ENCODE measurements around the gene TENM4. TPM values are rescaled to one million over a fixed set of nuclear protein-coding genes. Genes with fewer than 3 reads are reported as not detected.
A peak's percentile ranks its signal among the peaks of the same experiment; 100 is the strongest.

TENM4 gene
- total RNA-seq, 1 experiment from 2014 or later = 9.9 TPM

- DNase-seq (ENCODE audit: unreplicated experiment) = peak; percentile 9
- no peak overlapping the region for H3K4me3 Mint-ChIP-seq (ENCODE audit: unreplicated experiment)
- peaks cover 6% of the 10 kb centered on the region for H3K4me1 Mint-ChIP-seq (ENCODE audit: insufficient read depth, unreplicated experiment)
- no peaks in the 10 kb centered on the region for H3K9me3 Mint-ChIP-seq (ENCODE audit: unreplicated experiment)
- BruUV-seq (replicated peaks) = no TSS peak
- no peak for TF ChIP-seq CTCF (IDR thresholded peaks at IDR 0.05; ENCODE audit: unreplicated experiment)
- H3K36me3 Mint-ChIP-seq (ENCODE audit: insufficient read depth, unreplicated experiment) = no peaks in the 10 kb centered on the region
- ChIA-PET CTCF (interaction anchor here (0.7 to 1.6 kb wide), 3 partner anchors 42 to 673 kb away, joined by 3 to 5 read pairs (median 4); no protein-coding TSS in a partner anchor), POLR2A (no interaction called here)
- H3K27ac Mint-ChIP-seq (ENCODE audit: low read depth, unreplicated experiment) = no peak overlapping the region
- intact Hi-C loops (cut with micrococcal nuclease) = no loop called here
- H3K27me3 Mint-ChIP-seq (ENCODE audit: insufficient read depth, unreplicated experiment) = no peaks in the 10 kb centered on the region
Observed at GRCh38 chr11:78690352-78690987, 750.4 kb downstream of the TENM4 start.

GRCh38 chr11:78689585-78690153 lies 751.2 kb downstream of the TENM4 start:
- BruUV-seq (replicated peaks) = no TSS peak
- Mint-ChIP-seq H3K27ac (ENCODE audit: low read depth, unreplicated experiment) (no peak overlapping the region), H3K4me3 (ENCODE audit: unreplicated experiment) (no peak overlapping the region), H3K9me3 (ENCODE audit: unreplicated experiment) (no peaks in the 10 kb centered on the region), H3K36me3 (ENCODE audit: insufficient read depth, unreplicated experiment) (no peaks in the 10 kb centered on the region), H3K4me1 (ENCODE audit: insufficient read depth, unreplicated experiment) (peaks cover 6% of the 10 kb centered on the region), H3K27me3 (ENCODE audit: insufficient read depth, unreplicated experiment) (no peaks in the 10 kb centered on the region)
- intact Hi-C loops (cut with micrococcal nuclease) = no loop called here
- DNase-seq (ENCODE audit: unreplicated experiment) = no peak
- POLR2A ChIA-PET = no interaction called here
- no peak for TF ChIP-seq CTCF (IDR thresholded peaks at IDR 0.05; ENCODE audit: unreplicated experiment)
- CTCF ChIA-PET = interaction anchor here (0.7 to 1.6 kb wide), 2 partner anchors 44 to 674 kb away, joined by 4 to 5 read pairs; no protein-coding TSS in a partner anchor

- no peaks in the 10 kb centered on the region for H3K27me3 Mint-ChIP-seq (ENCODE audit: insufficient read depth, unreplicated experiment)
- TF ChIP-seq CTCF (IDR thresholded peaks at IDR 0.05; ENCODE audit: unreplicated experiment) = no peak
- DNase-seq (ENCODE audit: unreplicated experiment) = no peak
- no peaks in the 10 kb centered on the region for H3K36me3 Mint-ChIP-seq (ENCODE audit: insufficient read depth, unreplicated experiment)
- no peaks in the 10 kb centered on the region for H3K9me3 Mint-ChIP-seq (ENCODE audit: unreplicated experiment)
- intact Hi-C loops (cut with micrococcal nuclease) = no loop called here
- no peak overlapping the region for H3K27ac Mint-ChIP-seq (ENCODE audit: low read depth, unreplicated experiment)
- POLR2A ChIA-PET = no interaction called here
- H3K4me3 Mint-ChIP-seq (ENCODE audit: unreplicated experiment) = no peak overlapping the region
- CTCF ChIA-PET = interaction anchor here (0.9 to 1.6 kb wide), 3 partner anchors 27 to 410 kb away, joined by 3 to 5 read pairs (median 4); no protein-coding TSS in a partner anchor
- peaks cover 6% of the 10 kb centered on the region for H3K4me1 Mint-ChIP-seq (ENCODE audit: insufficient read depth, unreplicated experiment)
- no TSS peak for BruUV-seq (replicated peaks)
Observed at GRCh38 chr11:78689101-78689500, 751.7 kb downstream of the TENM4 start.

- no peaks in the 10 kb centered on the region for H3K9me3 Mint-ChIP-seq (ENCODE audit: unreplicated experiment)
- CTCF ChIA-PET = interaction anchor here (0.9 to 1.1 kb wide), 2 partner anchors 28 to 411 kb away, joined by 3 to 4 read pairs; no protein-coding TSS in a partner anchor
Observed at GRCh38 chr11:78688460-78688859, 752.4 kb downstream of the TENM4 start.

More at GRCh38 chr11:78688460-78688859, 752.4 kb downstream of the TENM4 start:
- H3K4me1 Mint-ChIP-seq (ENCODE audit: insufficient read depth, unreplicated experiment) = peaks cover 6% of the 10 kb centered on the region
- POLR2A ChIA-PET = no interaction called here
- H3K27me3 Mint-ChIP-seq (ENCODE audit: insufficient read depth, unreplicated experiment) = no peaks in the 10 kb centered on the region
- no TSS peak for BruUV-seq (replicated peaks)
- no peak overlapping the region for H3K4me3 Mint-ChIP-seq (ENCODE audit: unreplicated experiment)
- H3K36me3 Mint-ChIP-seq (ENCODE audit: insufficient read depth, unreplicated experiment) = no peaks in the 10 kb centered on the region
- no peak for TF ChIP-seq CTCF (IDR thresholded peaks at IDR 0.05; ENCODE audit: unreplicated experiment)
- no peak overlapping the region for H3K27ac Mint-ChIP-seq (ENCODE audit: low read depth, unreplicated experiment)
- intact Hi-C loops (cut with micrococcal nuclease) = no loop called here
- no peak for DNase-seq (ENCODE audit: unreplicated experiment)

Measured in MCF 10A (cell line).